Ureter (tissue), 1 donor: ENCODE data around the gene ATP10B. TPM values are rescaled to one million over a fixed set of nuclear protein-coding genes. Genes with fewer than 3 reads are reported as not detected.
"Not testable (repeated sequence)": the region's sequence is repeated elsewhere in the genome, so short reads cannot be mapped to it uniquely, and the experiment has no call there.

Experiments
- DNase-seq: peaks from one replicate; pipeline ENCODE4 v3.0.0-alpha.2; 2020; ENCODE audit warnings: low spot score
- total RNA-seq: library from RNA; stranded (reverse); gene quantifications from one replicate; pipeline ENCODE4 v1.2.4, GENCODE V29; 2023
- donor health status: DM: yes; HTN: yes; CAD: no.

The ATP10B gene, protein sequence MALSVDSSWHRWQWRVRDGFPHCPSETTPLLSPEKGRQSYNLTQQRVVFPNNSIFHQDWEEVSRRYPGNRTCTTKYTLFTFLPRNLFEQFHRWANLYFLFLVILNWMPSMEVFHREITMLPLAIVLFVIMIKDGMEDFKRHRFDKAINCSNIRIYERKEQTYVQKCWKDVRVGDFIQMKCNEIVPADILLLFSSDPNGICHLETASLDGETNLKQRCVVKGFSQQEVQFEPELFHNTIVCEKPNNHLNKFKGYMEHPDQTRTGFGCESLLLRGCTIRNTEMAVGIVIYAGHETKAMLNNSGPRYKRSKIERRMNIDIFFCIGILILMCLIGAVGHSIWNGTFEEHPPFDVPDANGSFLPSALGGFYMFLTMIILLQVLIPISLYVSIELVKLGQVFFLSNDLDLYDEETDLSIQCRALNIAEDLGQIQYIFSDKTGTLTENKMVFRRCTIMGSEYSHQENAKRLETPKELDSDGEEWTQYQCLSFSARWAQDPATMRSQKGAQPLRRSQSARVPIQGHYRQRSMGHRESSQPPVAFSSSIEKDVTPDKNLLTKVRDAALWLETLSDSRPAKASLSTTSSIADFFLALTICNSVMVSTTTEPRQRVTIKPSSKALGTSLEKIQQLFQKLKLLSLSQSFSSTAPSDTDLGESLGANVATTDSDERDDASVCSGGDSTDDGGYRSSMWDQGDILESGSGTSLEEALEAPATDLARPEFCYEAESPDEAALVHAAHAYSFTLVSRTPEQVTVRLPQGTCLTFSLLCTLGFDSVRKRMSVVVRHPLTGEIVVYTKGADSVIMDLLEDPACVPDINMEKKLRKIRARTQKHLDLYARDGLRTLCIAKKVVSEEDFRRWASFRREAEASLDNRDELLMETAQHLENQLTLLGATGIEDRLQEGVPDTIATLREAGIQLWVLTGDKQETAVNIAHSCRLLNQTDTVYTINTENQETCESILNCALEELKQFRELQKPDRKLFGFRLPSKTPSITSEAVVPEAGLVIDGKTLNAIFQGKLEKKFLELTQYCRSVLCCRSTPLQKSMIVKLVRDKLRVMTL (N-terminal part only)
- 25.1 TPM for total RNA-seq

GRCh38 chr5:160852049-160852448 is at the start of gene ATP10B:
Gene ATP10B (minus strand): TSS chr5:160852211. CDS start chr5:160688074, 164,137 bp downstream.
- no peak for DNase-seq

GRCh38 chr5:160901656-160902055 is 49.6 kb upstream of the ATP10B start:
- DNase-seq = no peak

- DNase-seq = no peak
These were observed 47.7 kb upstream of the ATP10B start for GRCh38 chr5:160899735-160900134.

DNA sequence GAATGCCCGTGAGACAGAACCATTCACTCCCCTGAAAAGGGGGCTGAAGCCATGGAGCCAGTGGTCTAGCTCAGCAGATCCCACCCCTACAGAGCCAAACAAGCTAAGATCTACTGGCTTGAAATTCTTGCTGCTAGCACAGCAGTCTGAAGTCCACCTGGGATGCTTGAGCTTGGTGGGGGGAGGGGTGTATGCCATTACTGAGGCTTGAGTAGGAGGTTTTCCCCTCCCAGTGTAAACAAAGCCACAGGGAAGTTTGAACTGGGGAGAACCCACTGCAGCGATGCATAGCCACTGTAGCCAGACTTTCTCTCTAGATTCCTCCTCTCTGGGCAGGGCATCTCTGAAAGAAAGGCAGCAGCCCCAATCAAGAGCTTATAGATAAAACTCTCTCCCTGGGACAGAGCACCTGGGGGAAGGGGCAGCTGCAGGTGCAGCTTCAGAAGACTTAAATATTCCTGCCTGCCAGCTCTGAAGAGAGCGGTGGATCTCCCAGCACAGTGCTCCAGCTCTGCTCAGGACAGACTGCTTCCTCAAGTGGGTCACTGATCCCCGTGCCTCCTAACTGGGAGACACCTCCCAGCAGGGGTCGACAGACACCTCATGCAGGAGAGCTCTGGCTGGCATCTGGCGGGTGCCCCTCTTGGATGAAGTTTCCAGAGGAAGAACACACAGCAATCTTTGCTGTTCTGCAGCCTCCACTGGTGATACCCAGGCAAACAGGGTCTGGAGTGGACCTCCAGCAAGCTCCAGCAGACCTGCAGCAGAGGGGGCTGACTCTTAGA is 41.4 kb upstream of the ATP10B start:
- DNase-seq = not testable (repeated sequence)

- DNase-seq = no peak
These were observed 35.8 kb upstream of the ATP10B start for GRCh38 chr5:160887780-160888179.

GRCh38 chr5:160873560-160874200 is 21.7 kb upstream of the ATP10B start:
- not testable (repeated sequence) for DNase-seq

DNA sequence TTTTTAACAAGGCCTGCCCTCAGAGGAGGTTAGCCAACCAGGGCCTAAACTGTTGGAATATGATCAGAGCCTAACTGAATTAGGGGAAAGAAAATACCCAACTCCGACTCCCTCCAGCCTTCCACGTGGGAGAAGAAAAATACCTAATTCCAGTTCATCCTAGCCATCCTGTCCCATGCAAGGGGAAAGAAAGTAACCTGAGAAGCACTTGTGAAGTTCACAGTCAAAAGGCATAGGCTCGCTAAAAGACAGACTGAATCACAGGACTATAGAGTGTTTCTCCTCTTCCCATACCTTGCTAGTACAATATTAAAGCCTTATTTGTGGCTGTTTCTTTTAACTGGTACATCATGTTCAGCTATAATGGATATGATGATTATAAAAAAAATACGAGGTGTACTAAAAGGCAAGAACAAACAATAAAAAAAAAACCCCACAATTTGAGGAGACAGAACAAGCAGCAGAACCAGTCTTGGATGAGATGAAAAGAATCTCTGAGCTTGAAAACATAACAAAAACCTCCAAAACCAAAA is 18.0 kb upstream of the ATP10B start:
- no peak for DNase-seq

- DNase-seq = no peak
These were observed 16.0 kb upstream of the ATP10B start for GRCh38 chr5:160867976-160868375.

GRCh38 chr5:160851451-160851850 is 560 bp downstream of the ATP10B start:
- DNase-seq = no peak

GRCh38 chr5:160850421-160850820 is 1.6 kb downstream of the ATP10B start:
- DNase-seq = no peak

DNA sequence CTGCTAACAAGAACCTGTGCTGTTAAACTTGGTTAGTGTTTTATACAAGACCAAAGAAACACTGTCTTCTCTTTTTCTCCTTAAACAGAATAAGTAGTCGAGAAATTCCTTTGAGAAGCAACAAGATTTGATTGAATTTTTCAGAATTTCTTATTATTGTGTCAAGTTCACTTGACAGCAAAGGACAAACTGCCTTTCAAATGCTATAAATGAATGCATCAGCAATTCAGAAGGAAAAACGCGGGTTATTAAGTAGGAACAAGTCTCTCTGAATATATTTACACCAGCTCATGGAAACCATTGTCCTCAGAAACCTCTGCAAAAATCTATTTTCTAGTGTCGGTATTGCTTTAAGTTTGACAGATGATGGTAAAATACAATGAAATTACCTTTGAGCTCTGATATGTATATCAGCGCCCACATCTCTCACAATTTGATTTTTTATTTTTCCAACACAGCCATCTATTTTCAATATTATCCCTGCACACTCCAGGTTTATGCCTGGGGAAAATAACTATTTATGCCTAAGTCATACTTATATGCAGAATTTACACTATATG is 4.4 kb downstream of the ATP10B start:
- DNase-seq = no peak

- DNase-seq = no peak
These were observed 5.4 kb downstream of the ATP10B start for GRCh38 chr5:160846642-160847041.

GRCh38 chr5:160844177-160844576 is 7.8 kb downstream of the ATP10B start:
- DNase-seq = no peak

- DNase-seq = no peak
These were observed 8.8 kb downstream of the ATP10B start for GRCh38 chr5:160843240-160843639.

GRCh38 chr5:160837749-160838593 is 14.0 kb downstream of the ATP10B start:
- DNase-seq = no peak

DNA sequence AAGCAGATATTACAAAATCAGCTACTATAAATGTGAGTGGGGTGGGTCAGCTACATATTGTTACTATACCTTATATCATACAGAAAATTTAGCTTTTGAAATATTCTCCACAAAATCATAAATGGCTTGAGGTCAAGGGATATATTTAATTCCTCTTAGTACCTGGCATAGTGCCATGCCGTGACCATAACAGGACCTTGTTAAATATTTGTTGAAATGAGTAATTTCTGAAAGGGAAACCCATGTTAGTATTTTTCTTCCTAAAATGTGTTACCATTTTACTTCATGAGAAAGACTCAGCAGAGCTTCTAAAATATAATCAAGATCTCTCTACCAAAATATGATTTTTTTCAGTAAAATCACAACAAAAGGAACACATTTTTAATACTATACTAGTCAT is 14.8 kb downstream of the ATP10B start:
- no peak for DNase-seq

DNA sequence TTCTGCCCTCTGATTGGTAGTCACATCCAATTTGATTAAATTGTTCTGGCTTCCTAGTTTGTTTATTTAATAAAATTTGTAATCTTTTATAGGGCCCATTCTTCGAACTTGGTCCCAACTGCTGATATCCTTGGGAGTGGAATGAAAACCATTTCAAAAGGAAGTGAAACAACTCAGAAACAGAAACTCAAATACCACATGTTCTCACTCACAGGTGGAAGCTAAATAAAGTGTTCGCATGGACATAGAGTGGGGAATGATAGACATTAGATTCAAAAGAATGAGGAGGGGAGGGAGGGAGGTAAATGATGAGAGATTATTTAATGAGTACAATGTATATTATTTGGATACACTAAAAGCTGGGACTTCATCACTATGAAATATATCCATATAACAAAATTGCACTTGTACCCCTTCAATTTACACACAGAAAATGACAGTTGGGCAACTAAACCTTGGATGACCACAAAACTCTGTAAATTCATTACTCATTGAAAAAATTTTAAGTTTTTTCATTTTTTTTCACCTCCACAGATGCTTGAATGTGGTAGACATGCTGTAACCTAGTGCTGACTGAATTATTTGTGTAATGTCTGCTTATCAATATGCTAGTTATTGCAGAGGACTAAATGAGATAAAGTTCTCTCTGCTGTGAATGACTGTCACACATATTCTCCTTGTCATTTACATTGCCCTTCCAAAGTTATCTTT is 16.0 kb downstream of the ATP10B start:
- DNase-seq = no peak

DNA sequence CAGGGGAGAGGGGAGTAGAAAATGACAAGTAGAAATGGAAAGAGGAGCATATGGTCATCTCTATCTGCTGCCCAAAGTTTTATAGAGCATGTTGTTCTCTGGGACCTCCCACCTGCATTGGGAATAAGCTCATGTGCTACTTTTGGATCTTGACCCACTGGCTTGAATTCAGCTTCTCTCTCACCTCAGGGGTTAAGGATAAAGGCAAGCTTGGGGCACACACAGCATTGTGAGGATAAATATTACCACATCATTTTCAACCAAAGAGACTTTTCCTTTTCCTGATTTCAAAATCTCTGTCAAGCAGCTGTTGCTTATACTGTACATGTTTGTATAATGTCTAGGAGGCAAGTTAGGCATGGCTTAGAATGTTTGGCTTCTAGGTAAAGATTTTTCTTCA is 16.6 kb downstream of the ATP10B start:
- DNase-seq = no peak

DNA sequence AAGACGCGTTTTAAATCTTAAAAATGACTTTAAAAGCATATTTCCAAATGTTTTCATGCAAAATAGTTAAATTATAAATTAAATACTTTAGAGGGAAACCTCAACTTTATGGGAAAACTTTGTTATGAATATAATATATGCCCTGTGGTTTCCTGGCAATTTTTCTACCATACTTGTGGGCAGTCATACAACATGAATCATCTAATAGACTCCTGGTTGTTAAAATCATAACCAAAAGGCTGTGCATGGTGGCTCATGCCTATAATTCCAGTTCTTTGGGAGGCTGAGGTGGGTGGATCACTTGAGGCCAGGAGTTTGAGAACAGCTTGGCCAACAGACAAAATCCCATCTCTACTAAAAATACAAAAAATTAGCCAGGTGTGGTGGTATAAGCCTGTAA is 18.2 kb downstream of the ATP10B start:
- no peak for DNase-seq
